NCI-H2227 treated with DMSO at 0.1 percent for 48 hours (cell line): Measurements from ENCODE around the gene TRAK2.

Source experiments
- DNase-seq: peaks from one replicate; lab custom pipeline; 2025; lab: John Stamatoyannopoulos, UW

TRAK2 gene

DNA sequence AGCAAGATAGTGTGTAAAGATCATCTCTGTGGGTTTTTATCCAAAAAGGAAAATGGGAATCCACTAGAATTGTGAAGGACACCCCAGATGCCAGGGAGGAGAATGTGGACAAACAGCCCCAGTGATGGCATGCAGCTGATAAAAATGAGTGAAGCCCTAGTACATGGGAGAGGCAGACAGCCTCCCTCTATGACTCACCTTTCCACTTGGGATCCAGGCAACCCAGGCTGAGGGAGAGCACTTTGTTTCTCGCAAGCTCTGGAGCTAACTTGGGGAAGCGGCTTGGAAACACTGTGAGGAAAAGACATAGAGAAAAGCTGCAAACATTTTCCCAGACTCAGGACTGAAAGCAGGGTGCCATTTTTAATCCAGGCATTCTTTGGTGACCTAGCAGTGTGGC, 88.9 kb downstream of the TRAK2 start:
- no peak for DNase-seq

DNA sequence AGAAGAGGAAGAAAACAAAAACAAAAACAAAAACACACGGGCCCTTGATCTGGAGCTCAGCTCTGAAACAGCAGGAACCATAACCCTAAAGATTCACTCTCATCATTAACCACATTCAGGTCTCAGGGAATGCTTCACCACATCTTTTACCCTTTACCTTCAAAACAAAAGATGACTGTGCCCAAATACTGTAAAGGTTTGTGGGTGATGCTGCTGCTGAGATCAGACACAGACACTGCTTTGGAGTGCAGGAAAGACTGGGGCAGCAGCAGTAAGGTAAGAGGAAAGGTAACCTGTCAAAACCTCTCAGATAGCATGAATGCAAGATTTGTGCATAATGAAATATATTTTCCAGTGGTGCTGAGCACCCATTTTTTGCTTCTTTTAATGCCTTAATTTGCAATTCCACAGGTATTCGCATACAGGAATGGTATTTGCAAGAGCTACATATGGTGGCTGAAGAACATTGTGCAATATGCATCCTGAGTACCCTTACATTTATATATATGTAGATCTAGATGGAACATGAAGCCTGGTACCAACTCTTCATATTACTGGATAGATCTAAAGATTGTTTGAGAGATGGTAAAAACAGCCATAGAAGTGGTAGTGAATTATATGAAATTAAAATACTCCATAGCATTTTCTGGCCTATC, 90.1 kb downstream of the TRAK2 start:
- DNase-seq = no peak

DNA sequence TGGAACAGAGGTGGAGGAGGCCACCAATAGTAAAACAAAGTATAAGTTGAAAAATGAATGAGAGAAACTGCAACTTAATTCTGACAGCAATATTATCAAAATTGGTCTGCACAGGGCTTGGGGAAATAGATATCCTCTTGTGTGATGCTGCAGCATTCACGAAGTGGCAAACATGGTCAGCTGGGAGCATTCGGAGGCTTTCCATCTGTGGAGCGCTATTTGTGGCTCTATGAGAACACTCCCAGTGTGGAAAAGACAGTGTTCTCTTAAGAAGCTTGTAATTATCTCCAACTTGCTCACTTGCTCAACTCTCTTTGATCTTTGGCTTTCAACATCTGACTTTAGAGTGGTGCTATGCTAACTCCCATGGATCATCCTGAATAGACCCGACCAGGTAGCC, 91.0 kb downstream of the TRAK2 start:
- no peak for DNase-seq

DNA sequence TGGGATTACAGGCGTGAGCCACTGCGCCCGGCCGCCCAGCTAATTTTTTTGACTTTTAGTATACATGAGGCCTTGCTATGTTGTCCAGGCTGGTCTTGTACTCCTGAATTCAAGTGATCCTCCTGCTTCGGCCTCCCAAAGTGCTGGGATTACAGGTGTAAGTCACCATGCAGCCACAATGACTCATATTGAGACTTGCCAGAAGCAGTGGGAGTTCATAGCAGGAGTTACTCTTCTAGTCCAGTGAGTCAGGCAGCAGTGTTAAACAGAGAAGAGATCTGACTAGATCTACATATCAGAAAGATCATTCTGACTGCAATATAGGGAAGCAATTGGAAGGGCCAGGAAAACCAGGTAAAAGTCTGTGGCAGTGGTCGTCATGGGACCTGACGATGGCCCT, 92.6 kb downstream of the TRAK2 start:
- no peak for DNase-seq

DNA sequence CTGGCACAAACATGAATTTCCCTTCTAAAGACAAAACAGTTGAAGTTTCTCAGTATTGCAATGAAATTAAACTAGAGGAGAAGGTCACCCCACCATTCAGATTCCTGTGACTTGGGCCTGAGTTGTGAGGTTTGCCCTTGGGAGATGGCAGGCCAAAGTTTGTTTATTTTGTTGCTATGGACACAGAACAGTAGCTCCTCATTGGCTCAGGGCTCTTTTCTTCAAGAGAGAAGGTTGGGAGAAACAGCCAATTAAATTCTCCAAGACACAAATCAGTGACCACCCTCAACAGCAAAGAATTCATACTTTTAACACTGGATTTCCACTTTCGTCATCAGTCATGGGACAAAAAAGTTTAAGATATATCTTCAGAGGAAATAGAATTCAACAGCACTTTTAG, 94.0 kb downstream of the TRAK2 start, which contains the start of gene FLACC1:
FLACC1 (minus strand) TSS at position 125 of the 400 bp plus-strand sequence. CDS start 5,941 bp downstream, outside the sequence.
- DNase-seq = no peak

DNA sequence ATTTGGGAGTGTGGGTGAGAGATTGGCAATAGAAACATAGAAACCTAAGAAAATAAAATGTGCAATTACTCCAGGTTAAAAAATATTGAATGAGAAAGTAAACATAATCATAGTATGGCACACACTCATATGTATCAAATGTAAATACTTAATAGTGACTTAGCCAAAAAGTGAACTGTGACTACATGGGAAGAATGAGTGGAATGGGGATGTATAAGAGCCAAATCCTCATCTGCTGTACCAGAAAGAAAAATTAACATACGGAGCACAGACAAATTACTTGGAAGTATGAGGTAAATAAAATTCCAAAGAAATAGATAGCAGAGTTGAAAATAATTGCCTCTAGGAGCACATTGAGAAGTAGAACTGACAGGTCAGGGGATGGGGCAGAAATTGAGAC, 98.1 kb downstream of the TRAK2 start:
- no peak for DNase-seq

DNA sequence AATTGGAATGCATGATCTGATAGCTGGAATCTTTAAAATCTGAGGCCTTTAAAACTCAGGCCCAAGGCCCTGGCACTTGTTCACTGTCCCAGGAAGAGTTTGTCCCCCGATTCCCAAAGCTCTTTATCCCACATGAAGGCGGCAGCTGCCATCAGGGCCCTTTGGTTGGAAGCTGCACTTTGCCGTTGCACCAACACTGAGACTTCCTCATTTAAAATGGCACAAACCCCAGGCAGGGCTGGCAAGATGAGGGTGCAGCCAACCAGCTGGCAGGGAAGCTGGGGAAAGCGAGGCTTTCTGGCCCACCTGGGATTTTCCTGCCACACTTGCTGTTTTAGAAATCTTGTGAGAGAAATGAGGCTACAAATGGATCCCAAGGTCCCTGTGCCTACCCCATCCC, 100.4 kb downstream of the TRAK2 start:
- DNase-seq = no peak

DNA sequence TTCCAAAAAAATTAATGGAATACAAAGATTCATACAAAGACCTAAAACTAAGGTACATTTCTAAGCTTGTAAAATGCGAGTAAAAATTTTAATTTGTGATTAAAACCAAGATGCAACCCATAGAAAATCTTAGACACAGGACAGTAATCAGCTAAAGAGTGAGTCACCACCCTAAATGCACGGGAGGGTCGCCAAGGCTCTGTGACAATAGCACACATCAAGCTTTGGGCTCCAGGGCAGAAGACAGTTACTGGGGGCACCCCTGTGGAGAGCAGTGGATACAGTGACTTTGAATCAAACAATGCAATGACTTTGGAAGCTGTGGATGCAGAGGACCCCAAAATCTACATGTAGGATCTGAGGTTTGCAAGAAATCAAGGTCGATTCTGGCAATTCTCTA, 101.7 kb downstream of the TRAK2 start:
- DNase-seq = no peak

DNA sequence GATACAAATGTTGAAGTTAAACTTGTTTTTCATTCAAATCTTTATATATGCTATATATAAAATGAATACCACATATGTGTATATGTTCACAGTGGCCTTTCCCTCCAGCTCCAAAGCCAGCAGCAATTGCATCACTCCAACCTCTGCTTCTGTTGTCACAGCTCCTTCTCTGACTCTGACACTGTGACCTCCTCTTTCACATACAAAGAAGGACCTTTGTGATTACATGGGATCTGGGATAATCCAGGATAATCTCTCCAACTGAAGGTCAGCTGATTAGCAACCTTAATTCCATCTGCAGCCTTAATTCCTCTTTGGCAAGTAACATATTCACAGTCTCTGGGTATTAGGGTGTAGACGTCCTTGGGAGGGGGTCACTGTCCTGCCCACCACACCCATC, 102.5 kb downstream of the TRAK2 start:
- no peak for DNase-seq

DNA sequence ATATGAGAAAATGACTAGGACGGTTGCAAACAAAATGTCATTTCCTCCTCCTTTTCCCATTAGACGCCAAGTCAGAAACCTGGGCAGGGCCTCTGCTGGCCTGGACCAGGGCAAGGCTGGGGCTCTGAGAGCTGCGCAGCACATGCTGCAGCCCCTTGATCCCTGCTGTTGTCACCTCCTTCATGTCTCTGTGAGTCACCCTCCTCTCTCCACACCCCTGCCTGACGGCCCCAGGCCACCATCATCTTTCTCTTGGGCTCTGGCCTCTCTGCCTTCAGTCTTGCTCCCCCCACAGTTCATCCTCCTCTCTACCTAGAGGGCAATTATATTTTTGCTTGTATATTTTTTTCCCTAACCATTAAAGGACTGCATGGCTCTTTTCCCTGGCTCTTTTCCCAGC, 104.1 kb downstream of the TRAK2 start:
- DNase-seq = no peak

DNA sequence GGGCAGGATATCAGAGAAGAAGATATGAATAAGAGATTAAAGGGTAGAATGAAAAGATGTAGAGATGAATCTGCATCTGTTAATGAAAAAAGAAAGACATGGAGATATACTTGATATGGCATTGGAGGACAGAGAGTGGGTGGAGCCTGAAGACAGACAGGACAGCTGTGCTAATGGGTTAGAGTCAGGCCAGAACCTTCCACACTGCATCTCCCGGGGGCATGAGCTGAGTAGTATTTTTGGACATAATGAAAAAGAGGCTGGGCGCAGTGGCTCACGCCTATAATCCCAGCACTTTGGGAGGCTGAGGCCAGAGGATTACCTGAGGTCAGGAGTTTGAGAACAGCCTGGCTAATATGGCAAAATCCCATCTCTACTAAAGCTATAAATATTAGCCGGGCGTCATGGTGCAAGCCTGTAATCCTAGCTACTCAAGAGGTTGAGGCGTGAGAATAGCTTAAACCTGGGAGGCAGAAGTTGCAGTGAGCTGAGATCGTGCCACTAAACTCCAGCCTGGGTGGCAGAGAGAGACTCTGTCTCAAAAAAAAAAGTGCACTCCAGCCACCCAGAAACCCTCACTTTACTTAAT, 105.5 kb downstream of the TRAK2 start:
- DNase-seq = no peak

DNA sequence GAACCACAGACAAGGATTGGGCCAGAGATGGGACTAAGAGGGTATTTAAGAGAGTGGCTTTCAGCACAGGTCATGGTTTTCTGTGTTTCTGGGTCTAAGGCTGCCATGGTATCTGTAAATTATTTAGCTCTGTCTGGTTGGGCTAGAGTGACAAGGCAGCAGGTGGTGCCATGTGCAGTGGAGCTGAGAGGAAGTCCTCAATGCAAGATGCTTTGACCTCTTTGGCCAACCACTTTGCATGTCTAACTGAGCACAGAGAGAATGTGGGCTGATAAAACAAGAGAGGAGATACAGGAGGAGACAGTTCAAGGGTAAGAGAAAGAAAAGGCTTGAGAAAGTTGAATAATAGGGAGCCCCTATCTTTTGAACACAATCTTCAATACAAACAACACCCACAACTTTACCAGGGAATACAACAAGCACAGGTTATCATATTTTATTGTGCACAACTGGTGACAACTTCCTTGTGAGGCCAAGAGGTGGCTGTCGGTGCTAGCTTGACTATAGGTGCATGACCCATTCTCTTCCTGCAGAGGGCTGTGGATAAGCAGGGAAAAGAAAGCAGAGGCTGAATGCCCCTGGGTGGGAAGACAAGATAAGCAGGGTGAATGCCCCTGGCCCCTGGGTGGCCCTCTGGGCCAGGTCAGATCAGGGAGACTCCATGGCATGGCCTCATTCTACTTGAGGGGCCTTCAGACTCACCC, 106.4 kb downstream of the TRAK2 start:
- DNase-seq = no peak

DNA sequence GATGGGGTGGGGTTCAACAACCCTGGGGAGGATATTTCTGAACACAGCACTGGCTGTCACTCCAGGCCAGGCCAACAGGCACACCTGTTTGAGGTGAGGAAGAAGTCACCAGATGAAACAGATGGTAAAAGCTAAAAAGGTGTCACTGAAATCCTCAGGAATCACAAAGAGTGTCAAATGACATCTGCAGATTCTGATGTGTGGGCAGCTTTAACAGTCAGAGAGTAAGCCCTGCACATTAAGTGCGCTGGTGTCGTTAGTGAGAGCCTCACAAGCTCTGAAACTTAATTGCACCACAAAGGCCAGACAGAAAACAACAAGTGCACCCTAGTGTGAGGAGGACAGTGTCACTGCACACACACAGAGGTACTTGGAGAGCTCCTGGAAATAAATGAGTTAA, 107.7 kb downstream of the TRAK2 start:
- no peak for DNase-seq

DNA sequence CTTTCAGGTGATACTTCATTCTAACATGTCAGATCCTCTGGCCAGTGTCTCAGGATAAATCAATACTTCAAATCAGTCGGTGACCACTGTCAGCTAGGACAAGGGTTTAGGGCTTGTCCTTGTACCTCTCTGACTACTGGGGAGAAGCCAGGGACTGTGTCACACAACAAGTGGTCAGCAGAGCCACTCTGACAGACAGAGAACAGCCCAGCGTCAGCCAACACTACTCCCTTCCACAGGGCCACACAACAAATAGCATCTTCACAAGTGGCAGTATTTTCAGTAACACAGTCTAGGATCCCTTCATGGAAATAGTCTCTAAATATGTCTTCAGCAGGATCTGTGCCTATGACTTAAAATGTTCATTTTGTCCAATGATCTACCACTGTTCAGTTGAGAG, 108.3 kb downstream of the TRAK2 start:
- no peak for DNase-seq

DNA sequence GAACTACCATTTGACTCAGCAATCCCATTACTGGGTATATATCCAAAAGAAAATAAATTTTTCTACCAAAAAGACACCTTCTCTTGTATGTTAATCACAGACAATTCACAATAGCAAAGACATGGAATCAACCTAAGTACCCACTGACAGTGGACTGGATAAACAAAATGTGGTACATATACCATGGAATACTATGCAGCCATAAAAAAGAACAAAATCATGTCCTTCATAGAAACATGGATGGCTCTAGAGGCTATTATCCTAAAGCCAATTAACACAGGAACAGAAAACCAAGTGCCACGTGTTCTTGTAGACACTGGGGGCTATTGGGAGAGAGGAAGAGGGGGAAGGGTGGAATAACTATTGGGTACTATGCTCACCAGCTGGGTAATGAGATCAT, 121.8 kb downstream of the TRAK2 start:
- no peak for DNase-seq

DNA sequence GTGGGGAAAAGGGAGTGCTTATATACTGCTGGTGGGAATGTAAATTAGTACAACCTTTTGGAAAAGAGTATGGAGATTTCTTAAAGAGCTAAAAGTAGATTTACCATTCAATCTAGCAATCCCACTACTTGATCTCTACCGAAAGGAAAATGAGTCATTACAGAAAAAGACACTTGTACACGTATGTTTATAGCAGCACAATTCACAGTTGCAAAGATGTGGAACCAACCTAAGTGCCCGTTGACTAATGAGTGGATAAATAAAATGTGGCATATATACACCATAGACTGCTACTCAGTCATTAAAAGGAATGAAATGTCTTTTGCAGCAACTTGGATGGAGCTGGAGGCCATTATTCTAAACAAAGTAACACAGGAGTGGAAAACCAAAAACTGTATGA, 123.6 kb downstream of the TRAK2 start:
- no peak for DNase-seq
